ENCODE results near the gene MRC2.
"Not testable (repeated sequence)": the region's sequence is repeated elsewhere in the genome, so short reads cannot be mapped to it uniquely, and the experiment has no call there.

Gene MRC2

GRCh38 chr17:62627219-62627903, at the start of gene MRC2:
Gene MRC2 (plus strand): TSS chr17:62627670. CDS start chr17:62627803, 133 bp downstream.
- no peak for FAIRE-seq

GRCh38 chr17:62578757-62579487, 48.5 kb upstream of the MRC2 start:
- FAIRE-seq, result no peak

- FAIRE-seq, result no peak
Observed at GRCh38 chr17:62580947-62581346, 46.5 kb upstream of the MRC2 start.

GRCh38 chr17:62581764-62582163, 45.7 kb upstream of the MRC2 start:
- no peak for FAIRE-seq

- FAIRE-seq, result no peak
Observed at GRCh38 chr17:62587554-62587953, 39.9 kb upstream of the MRC2 start.

- FAIRE-seq, result no peak
Observed at GRCh38 chr17:62588109-62588508, 39.4 kb upstream of the MRC2 start.

GRCh38 chr17:62591333-62591732, 36.1 kb upstream of the MRC2 start:
- FAIRE-seq, result no peak

- not testable (repeated sequence) for FAIRE-seq
Observed at GRCh38 chr17:62591822-62592221, 35.6 kb upstream of the MRC2 start.

- FAIRE-seq, result no peak
Observed at GRCh38 chr17:62592341-62593099, 35.0 kb upstream of the MRC2 start.

- FAIRE-seq, result no peak
Observed at GRCh38 chr17:62595484-62595883, 32.0 kb upstream of the MRC2 start.

- no peak for FAIRE-seq
Observed at GRCh38 chr17:62596662-62597061, 30.8 kb upstream of the MRC2 start.

- no peak for FAIRE-seq
Observed at GRCh38 chr17:62597150-62597549, 30.3 kb upstream of the MRC2 start.

- no peak for FAIRE-seq
Observed at GRCh38 chr17:62597920-62598319, 29.6 kb upstream of the MRC2 start.

- no peak for FAIRE-seq
Observed at GRCh38 chr17:62599964-62600657, 27.4 kb upstream of the MRC2 start.

- FAIRE-seq, result no peak
Observed at GRCh38 chr17:62600805-62601204, 26.7 kb upstream of the MRC2 start.

GRCh38 chr17:62601471-62601870, 26.0 kb upstream of the MRC2 start:
- FAIRE-seq, result no peak

- not testable (repeated sequence) for FAIRE-seq
Observed at GRCh38 chr17:62603783-62604182, 23.7 kb upstream of the MRC2 start.

GRCh38 chr17:62605588-62605987, 21.9 kb upstream of the MRC2 start:
- no peak for FAIRE-seq

- FAIRE-seq, result no peak
Observed at GRCh38 chr17:62611292-62611691, 16.2 kb upstream of the MRC2 start.

GRCh38 chr17:62611728-62612127, 15.7 kb upstream of the MRC2 start:
- no peak for FAIRE-seq

- not testable (repeated sequence) for FAIRE-seq
Observed at GRCh38 chr17:62612289-62612688, 15.2 kb upstream of the MRC2 start.

- FAIRE-seq, result not testable (repeated sequence)
Observed at GRCh38 chr17:62613095-62613494, 14.4 kb upstream of the MRC2 start.

GRCh38 chr17:62614142-62614541, 13.3 kb upstream of the MRC2 start:
- FAIRE-seq, result no peak
